GM21526 (cell line): Measurements from ENCODE around the gene IMPA2.

Experiments used
- ATAC-seq: cut with Tn5 transposase; IDR thresholded peaks from one replicate; pipeline ENCODE4 v1.9.1; 2021; ENCODE audit warnings: moderate library complexity; ENCODE audit not compliant: unreplicated experiment, low FRiP score

Gene IMPA2

DNA sequence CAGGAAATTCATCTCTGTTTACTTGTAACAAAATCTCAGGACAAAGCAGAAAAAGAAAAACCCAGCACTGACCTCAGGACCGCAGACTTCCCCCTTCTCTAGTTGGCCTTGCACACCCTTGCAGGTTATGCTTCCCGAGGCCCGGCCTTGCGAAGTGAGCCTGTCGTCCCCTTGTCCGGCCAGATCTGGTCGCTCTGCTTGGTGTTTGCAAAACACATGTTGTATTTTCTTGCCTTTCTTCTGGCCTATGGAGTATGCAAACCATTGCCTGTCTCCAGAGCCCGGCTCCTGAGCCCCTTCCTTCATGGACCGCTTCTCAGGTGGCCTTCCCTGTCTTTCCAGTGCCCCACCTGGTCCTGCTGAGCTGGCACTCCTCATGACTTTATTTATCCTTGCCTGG, 4.8 kb downstream of the IMPA2 start:
- ATAC-seq: no peak

DNA sequence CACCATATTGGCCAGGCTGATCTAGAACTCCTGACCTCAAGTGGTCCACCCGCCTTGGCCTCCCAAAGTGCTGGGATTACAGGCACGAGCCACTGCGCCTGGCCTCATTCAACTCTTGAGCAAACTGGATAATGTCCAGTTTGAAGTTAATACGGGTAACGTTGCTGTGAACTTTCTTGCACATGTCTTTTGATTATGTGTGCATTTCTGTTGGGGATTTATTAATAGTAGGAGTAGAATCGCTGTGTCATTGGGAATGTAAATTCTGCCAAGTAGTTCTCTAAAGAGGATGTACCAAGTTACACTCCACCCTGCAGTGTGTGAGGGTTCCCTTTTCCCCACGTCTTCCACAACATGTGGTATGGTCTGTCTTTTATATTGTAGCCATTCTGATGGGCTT, 6.2 kb downstream of the IMPA2 start:
- ATAC-seq: no peak

DNA sequence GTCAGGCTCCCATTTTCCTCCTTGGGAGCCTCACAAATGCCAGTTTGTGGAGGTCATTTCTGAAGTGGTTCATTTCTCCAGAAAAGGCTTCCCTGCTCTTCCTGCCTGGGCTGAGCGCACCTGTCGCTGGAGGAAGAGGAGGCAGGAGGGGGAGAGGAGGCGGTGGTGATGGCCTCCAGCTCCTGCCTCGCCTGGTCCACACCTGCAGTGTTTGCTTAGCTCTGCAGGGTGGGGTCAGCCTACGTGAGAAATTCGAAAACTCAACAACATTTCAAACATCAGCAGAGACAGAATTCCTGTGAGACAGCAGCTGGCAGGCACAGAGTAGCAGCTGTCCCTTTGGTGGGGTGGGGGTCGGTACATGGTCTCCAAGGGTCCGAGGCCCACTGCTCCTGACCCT, 7.9 kb downstream of the IMPA2 start:
- no peak for ATAC-seq

DNA sequence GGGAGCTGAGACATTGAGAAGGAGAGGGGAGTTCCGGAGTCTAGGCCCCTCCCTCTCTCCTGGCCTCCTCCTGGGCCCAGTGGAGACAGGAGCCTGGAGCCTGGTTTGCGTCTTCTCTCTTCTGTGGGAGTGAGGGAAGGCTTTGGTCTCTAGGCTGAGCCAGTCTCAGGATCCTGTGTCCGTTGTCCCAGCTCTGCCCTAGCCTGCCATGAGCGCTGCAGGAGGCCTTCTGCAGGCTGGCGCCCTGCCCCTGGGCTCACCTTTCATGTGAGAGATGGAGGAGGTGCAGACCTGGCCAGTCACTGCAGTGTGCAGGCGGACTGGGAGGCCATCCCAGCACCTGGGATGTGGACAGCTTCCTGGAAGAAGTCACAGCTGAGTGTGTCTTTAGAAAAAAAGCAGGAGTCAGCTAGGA, 8.7 kb downstream of the IMPA2 start:
- no peak for ATAC-seq

DNA sequence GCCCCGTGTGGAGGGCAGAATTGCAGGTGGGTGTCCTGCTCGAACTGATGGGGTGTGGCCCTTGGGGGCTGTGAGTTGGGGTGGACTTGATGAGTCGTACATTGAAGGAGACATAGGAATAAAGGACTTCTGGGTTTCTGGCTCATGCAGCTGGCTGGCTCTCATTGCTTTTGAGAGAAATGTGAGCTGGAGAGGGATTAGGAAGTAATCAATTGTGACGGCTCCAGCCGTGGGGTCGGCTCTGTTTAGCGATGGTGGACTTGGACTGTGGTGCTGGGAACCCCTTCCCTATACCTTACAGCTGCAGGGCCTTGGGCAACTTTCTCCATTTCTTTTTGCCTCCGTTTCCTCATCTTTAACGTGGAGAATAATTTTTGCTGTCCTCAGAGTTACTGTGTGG, 9.2 kb downstream of the IMPA2 start:
- no peak for ATAC-seq

DNA sequence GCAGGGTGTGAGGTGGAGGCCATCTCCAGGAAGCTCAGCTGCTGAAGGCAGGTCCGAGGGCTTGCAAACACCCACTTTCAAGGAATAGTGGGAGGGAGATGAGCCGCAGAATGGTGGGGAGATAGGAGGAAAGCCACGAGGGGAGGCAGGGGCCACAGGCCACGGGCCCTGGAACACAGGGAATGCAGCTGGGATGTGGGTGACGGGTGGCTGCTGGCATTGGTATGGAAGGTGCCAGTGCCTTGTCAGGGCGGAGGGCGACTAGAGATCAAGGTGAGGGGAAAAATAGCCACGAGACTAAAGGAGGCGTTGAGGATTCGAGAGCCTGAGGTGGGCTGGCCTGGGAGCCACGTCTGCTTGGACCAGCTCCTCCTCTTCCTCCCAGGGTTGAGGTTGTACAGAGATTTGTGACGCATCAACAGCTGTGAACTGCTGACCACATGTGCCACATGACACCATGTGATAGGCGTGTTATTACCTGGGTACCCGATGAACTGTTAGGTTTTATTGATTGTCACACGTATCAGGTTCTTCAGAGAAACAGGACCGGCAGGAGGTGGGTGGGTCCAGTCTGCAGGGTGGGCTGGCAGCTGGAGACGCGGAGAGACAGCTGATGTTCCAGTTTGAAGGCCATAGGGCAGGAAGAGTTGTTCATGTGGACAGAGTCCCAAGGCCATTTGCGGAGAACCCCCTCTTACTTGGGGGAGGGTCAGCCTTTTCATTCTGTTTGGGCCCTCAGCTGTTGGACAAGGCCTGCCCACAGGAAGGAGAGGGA, 9.9 kb downstream of the IMPA2 start:
- no peak for ATAC-seq

DNA sequence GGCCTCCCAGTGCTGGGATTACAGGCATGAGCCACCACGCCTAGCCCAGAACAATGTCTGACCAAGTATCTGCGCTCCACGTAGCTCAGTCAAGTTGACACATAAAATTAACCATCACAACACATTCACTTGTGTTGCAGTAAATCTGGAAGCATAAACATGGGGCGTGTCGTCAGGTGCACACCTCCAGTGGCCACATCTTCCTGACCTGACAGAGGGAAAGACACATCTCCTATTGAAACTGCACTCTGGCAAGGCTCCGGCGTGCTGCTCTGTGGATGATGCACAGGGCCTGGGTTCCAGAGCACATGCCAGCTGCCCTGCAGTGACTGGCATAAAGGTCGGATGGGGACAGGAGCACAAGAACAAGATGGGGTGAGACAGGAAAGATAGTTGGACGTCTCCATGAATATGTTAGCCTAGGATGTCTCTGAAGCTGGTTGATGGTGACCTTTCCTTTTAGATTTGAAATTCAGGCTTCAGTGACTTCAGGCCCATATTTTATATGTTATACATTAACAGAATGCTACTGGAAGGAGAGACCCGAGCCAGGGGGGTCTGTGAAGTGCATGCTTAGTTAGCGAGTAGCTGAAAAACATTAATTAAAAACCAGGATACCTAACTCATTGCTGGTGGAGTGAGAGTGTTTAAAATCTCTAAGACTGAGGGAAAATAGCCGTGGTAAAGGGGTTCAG, 10.9 kb downstream of the IMPA2 start:
- no peak for ATAC-seq

DNA sequence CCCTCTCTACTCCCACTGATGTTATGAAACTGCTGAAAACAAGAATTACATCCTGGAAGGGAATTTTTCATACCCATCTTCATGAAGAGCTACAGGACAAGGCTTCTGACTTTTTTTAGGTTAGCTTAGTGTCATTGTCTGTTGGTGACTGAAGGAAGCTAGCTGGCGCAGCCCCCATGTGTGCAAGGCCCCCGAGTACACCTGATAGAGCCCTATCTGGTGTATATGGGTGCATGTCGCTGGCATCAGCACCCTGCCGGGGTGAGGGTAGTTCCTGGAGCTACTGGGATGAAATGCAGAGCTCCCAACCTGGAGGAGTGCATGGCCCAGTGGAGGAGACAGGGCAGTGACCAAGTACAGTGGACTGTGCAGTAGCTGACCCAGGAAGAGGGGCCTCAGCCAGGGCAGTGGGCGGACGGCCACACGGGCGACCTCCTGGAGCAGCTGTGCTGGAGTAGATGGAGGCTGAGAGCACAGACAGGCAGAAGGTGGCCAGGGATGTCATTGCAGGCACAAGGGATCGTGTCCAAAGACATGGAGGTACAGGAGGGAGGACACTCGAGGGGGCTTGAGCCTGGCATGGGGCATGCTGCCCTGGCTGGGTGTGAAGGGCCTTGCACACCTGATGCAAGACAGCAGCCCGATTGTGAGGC, 12.1 kb downstream of the IMPA2 start:
- ATAC-seq: no peak

DNA sequence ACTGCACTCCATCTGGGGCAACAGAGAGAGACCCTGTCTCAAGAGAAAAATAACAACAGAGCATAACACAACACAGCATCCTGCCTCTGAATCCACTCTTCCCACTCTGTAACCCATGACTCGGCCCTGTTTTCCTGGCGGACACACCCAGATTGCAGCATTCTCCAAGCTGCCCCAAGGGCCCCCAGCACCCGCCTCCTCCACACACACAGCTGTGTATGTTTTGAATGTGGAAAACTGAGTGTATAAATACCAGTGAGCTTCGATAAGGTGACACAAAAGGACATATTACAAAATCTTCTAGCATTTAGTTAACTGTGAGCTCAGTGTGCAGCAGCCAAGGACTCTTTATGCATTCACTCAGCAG, 13.0 kb downstream of the IMPA2 start:
- ATAC-seq: no peak

DNA sequence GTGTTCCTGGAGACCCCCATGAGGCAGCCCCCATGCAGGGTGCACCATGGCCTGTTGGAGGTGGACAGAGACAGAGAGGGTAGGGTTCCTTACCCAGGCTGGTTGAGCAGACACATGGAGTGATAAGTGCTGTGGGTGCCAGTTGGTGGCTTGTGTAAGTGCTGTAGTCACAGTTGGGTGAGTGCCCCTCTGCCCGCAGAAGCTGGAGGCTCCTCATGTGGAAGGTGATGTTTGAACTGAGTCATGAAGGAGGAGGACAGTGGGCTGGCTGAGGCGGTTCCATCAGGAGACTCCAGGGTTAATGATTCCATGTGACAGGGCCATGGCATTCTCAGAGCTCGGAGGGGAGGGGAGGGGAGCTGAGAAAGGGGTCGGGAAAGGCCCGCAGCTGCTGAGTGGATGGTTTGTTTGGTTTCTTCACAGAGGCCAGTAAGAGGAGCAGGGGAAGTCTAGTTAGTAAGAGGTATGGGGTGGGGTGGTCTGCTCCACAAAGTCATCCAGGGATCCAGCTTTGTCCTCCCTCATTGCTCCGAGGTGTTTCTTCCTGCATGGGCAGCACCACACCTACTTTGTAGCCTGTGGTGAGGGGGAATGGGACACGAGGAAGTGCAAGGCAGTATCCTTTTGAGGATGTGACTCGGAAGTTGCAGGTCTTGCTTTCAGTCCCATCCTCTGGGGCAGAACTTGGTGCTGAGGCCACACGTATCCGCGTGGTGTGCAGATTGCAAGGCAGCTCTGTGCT, 13.6 kb downstream of the IMPA2 start:
- no peak for ATAC-seq

DNA sequence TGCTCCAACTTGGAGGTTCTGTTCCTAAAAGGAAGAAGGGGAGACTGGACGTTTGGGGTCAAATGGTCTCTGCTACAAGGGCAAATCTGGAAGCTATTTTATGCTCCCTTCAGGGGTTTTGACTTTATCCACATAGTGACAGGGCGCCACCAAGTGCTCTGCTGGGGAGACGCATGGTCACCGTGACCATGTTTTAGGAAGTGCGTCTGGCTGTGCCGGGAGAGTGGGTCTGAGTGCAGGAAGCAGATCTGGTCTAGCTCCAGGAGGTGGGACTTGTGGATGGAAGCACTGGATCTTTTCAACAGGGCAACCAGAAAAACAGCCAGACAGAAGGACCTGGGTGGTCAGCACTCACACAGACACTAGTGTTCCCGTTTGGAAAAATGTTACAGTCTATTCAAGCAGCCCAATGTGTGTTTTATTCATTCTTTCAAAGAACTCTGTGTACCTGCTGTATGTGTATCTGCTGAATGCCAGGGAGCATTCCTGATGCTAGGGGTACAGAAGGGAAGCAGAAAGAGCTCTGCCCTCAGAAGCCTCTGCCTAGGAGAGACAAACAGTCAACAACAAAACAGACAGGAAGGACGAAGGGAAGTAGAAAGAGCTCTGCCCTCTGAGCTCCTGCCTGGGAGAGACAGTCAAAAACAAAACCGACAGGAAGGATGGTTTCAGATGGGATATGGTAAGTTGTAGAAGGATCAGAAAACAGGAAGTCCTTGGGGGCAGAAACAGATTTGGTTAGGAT, 14.3 kb downstream of the IMPA2 start:
- ATAC-seq: no peak

DNA sequence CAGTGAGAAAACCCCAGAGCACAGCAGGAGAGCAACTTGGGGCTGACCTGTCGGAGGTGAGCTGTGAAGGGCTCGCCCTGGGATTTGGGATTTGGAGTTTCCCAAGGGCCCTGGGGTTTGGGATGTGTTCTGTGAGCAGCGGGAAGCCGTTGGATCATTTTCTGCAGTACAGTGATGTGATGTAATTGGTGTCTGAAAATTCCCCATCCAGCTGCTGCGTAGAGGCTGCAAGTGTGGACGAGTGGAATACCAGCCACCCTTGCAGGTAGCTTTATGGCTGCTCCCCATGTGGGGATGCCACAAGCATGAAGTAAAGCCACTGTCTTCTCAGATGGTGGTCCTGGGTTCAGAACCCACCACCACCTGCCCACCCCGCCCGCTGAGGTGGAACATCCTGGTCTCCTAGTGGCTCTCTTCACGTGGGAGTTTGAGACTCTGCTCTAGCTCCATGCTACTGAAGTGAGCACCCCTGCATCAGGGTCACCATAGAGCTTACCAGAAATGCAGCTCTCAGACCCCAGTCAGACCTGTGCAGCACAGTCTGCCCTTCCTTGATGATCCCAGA, 15.0 kb downstream of the IMPA2 start:
- ATAC-seq: no peak

DNA sequence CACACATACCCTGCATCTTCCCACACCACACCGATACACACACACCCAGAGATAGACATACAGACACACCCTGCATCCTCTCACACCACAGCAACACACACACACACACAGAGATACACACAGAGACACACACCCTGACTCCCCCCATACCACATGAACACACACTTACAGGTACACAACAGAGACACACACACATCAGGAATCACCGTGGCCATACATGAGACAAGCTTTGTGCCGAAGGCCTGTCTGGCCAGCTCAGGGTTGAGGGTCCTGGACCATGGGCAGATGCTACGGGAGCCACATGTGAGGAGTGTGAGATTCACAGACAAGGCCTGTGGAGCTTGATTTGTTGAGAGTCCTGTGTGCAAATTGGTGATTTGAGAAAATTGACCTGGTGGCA, 15.6 kb downstream of the IMPA2 start:
- ATAC-seq: no peak

DNA sequence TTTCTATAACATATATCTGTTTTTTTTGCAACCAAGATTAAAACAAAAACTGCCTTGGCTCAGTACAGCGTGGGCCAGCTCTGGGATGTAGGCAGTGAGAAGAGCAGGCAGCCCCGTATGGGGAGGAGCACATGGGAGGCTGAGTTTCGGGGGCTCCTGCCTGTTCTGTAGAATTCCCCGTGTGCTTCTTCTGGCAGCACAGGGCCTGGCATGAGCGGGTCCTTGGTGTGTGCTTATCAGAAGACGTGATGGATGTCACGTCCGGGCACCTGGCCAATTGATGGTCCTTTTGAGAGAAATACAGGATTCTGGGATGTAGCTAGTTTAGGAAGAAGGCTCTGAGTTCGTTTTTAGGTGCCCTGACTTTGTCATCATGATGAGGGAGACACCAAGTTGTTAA, 16.2 kb downstream of the IMPA2 start:
- no peak for ATAC-seq

DNA sequence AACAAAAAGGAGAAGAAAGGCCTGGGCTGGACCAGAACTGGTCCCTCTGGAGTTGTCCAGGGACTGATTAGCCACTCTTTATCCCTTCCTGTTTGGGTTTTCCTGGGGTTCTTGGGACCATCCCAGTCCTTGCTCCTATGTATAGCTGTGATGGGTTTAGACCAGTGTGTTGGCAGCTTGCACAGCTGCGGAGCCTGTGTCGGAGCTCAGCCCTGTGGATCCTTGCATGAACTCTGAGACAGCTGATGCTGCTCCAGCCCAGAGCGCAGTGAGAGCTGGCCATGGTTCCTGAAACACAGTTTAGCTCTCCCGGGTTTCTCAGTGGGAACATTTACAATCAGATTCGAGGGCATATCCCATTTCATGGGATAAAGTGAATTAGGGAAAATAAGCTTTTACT, 16.9 kb downstream of the IMPA2 start:
- no peak for ATAC-seq

DNA sequence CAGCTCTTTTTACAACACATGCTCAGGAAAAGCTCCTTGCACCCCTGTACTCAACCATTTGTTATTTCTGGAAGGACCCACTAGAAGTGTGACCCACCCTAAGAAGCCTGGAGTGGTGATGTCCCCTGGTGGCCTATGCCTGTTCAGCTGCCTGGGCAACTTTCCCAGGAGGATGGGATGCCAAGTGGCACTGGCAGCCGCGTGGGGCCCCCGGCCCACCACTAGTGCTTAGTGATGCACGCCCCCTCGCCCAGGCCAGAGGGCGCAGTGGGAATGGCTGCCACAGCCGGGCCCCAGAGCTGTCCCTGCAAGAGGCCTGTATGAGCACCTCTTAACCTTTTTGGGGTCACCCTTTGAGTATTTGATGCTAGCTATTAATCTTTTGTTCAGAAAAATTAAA, 18.1 kb downstream of the IMPA2 start:
- no peak for ATAC-seq

DNA sequence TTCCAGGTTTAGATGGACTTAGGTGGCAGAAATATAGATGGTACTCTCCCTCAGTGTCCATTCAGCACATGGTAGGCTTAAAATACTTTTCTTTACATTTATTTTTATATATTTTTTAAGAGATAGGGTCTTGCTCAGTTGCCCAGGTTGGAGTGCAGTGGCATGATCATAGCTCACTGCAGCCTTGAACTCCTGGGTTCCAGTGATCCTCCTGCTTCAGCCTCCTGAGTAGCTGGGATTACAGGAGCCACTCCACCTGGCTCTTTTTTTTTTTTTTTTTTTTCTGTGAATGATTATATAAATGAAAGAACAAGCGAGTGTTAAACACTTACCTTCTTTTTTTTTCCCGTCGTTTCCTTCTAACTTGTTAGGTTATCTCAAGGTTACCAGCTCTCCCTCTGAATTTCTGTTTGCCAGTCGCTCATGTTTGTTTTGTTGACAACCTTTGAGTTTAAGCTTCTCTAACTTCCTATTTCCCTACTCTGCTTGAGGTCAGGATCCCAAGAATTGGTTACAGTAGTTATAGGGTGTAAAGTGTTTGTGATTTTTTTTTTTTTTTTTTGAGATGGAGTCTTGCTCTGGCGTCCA, 18.9 kb downstream of the IMPA2 start:
- ATAC-seq: no peak

DNA sequence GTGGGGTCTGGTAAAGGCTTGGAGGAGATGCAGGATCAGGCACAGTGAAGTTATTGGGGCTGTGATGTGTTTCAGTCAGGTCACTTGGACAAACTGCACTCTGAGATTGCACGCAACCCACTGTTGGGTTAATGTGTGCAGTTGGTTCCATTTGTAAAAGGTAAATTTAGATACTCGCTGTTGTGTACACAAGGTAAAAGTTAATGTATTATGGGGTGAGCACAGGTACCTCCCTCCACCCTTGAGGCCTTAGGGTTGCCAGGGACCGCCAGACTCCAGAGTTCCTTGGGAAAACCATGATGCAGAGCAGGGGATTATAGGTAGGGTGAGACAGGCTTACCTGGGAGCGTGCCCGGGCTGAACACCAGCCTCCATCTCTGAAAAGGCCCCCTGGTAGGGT, 20.1 kb downstream of the IMPA2 start:
- ATAC-seq: no peak

DNA sequence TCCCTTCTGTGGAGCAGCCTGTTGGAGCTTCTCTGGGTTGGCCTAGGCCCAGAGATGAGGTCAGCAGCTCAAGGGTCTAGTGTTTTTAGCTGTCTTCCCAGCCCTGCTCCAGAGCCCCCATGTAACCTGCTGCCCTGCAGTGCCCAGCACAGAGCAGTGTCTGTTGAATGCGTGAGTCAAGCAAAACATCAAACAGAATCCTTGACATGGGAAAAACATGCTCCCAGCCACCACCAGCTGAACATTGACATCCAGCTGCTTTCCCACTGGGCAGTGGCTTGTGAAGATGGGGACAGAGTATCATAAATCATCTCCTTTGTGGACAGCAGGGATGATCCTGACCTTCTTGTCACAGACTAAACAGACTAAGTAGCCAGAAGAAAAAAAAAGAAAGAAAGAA, 22.6 kb downstream of the IMPA2 start:
- no peak for ATAC-seq
